Measurements from ENCODE around the gene GPATCH1.

The GPATCH1 gene

GRCh38 chr19:33134571-33135041 is 53.6 kb downstream of the GPATCH1 start:
- in situ Hi-C loops (cut with HindIII; ENCODE audit: low sequenced_read_pairs), result no loop called here

GRCh38 chr19:33139165-33139564 is 58.2 kb downstream of the GPATCH1 start:
- DNase-seq (ENCODE audit: low read depth), result no peak
- in situ Hi-C loops (cut with HindIII; ENCODE audit: low sequenced_read_pairs), result no loop called here
- H3K4me3 ChIP-seq (ENCODE audit: low read depth, low read length), result no peak overlapping the region
- no peak for TF ChIP-seq CTCF (IDR thresholded peaks at IDR 0.05; ENCODE audit: low read depth, low read length, missing control alignments)

More at GRCh38 chr19:33134571-33135041, 53.6 kb downstream of the GPATCH1 start:
- H3K4me3 ChIP-seq (ENCODE audit: low read depth, low read length), result no peak overlapping the region
- no peak for DNase-seq (ENCODE audit: low read depth)
- TF ChIP-seq CTCF (IDR thresholded peaks at IDR 0.05; ENCODE audit: low read depth, low read length, missing control alignments), result no peak

- TF ChIP-seq CTCF (IDR thresholded peaks at IDR 0.05; ENCODE audit: low read depth, low read length, missing control alignments), result peak; percentile 97
- no peak overlapping the region for H3K4me3 ChIP-seq (ENCODE audit: low read depth, low read length)
- in situ Hi-C loops (cut with HindIII; ENCODE audit: low sequenced_read_pairs), result no loop called here
- peak; percentile 8 for DNase-seq (ENCODE audit: low read depth)
Measured at GRCh38 chr19:33143897-33144405, 63.0 kb downstream of the GPATCH1 start.

GRCh38 chr19:33146209-33146608 is 65.2 kb downstream of the GPATCH1 start:
- in situ Hi-C loops (cut with HindIII; ENCODE audit: low sequenced_read_pairs), result no loop called here
- TF ChIP-seq CTCF (IDR thresholded peaks at IDR 0.05; ENCODE audit: low read depth, low read length, missing control alignments), result no peak
- no peak overlapping the region for H3K4me3 ChIP-seq (ENCODE audit: low read depth, low read length)
- no peak for DNase-seq (ENCODE audit: low read depth)

GRCh38 chr19:33147538-33147937 is 66.6 kb downstream of the GPATCH1 start:
- no peak overlapping the region for H3K4me3 ChIP-seq (ENCODE audit: low read depth, low read length)
- no peak for DNase-seq (ENCODE audit: low read depth)
- in situ Hi-C loops (cut with HindIII; ENCODE audit: low sequenced_read_pairs), result no loop called here
- TF ChIP-seq CTCF (IDR thresholded peaks at IDR 0.05; ENCODE audit: low read depth, low read length, missing control alignments), result no peak

- no peak for TF ChIP-seq CTCF (IDR thresholded peaks at IDR 0.05; ENCODE audit: low read depth, low read length, missing control alignments)
- no peak for DNase-seq (ENCODE audit: low read depth)
- in situ Hi-C loops (cut with HindIII; ENCODE audit: low sequenced_read_pairs), result no loop called here
- no peak overlapping the region for H3K4me3 ChIP-seq (ENCODE audit: low read depth, low read length)
Measured at GRCh38 chr19:33150852-33151518, 70.0 kb downstream of the GPATCH1 start.
